Subcutaneous abdominal adipose tissue (tissue), 5 donors: ENCODE data around the gene APOBEC3B.

Experiments used
- H3K27ac ChIP-seq: one replicate; pipeline ENCODE4 v1.7.0; 2013; ENCODE audit warnings: low read depth, mild to moderate bottlenecking, inconsistent platforms, low read length, moderate library complexity
- H3K27me3 ChIP-seq, 5 donors: one replicate each; pipeline ENCODE4 v1.7.0; 2013; ENCODE audit warnings: low read length in 5 of 5, inconsistent platforms in 1 of 5; ENCODE audit not compliant: control insufficient read depth in 5 of 5, insufficient read depth in 4 of 5
- H3K36me3 ChIP-seq, 5 donors: one replicate each; pipeline ENCODE4 v1.7.0; 2013; ENCODE audit warnings: low read length in 5 of 5; ENCODE audit not compliant: control insufficient read depth in 5 of 5, insufficient read depth in 5 of 5
- H3K4me1 ChIP-seq, 5 donors: one replicate each; pipeline ENCODE4 v1.7.0; 2013; ENCODE audit warnings: low read length in 5 of 5, mild to moderate bottlenecking in 3 of 5, moderate library complexity in 1 of 5; ENCODE audit not compliant: control insufficient read depth in 5 of 5, insufficient read depth in 5 of 5
- H3K4me3 ChIP-seq, 5 donors: one replicate each; pipeline ENCODE4 v1.7.0; 2013; ENCODE audit warnings: low read length in 5 of 5, low read depth in 1 of 5
- H3K9ac ChIP-seq, 5 donors: one replicate each; pipeline ENCODE4 v1.7.0; 2013; ENCODE audit warnings: low read length in 5 of 5, mild to moderate bottlenecking in 4 of 5, moderate library complexity in 3 of 5
- H3K9me3 ChIP-seq, 5 donors: one replicate each; pipeline ENCODE4 v1.7.0; 2013; ENCODE audit warnings: low read length in 5 of 5; ENCODE audit not compliant: control insufficient read depth in 5 of 5
- donor health status: healthy.
- donor health status: healthy.
- donor health status: healthy.
- donor health status: healthy.
- donor health status: healthy.

The APOBEC3B gene

GRCh38 chr22:38950527-38951295 lies 31.4 kb upstream of the APOBEC3B start:
- H3K9ac ChIP-seq = no peak overlapping the region
- H3K4me3 ChIP-seq = no peak overlapping the region
- H3K36me3 ChIP-seq = no peaks in the 10 kb centered on the region
- peaks cover 22 to 31% (median 29%) of the 10 kb centered on the region in 5 donors for H3K27me3 ChIP-seq
- H3K9me3 ChIP-seq = no peaks in the 10 kb centered on the region
- H3K4me1 ChIP-seq = peaks cover 0 to 5% (median 0%) of the 10 kb centered on the region in 5 donors
- H3K27ac ChIP-seq = no peak overlapping the region

GRCh38 chr22:38951734-38952133 lies 30.4 kb upstream of the APOBEC3B start:
- no peak overlapping the region for H3K9ac ChIP-seq
- peaks cover 22 to 30% (median 26%) of the 10 kb centered on the region in 5 donors for H3K27me3 ChIP-seq
- H3K4me3 ChIP-seq = no peak overlapping the region
- peaks cover 0 to 5% (median 0%) of the 10 kb centered on the region in 5 donors for H3K4me1 ChIP-seq
- no peaks in the 10 kb centered on the region for H3K36me3 ChIP-seq
- no peak overlapping the region for H3K27ac ChIP-seq
- H3K9me3 ChIP-seq = no peaks in the 10 kb centered on the region

GRCh38 chr22:38952281-38952993 lies 29.7 kb upstream of the APOBEC3B start:
- Histone ChIP-seq H3K4me3 (no peak overlapping the region), H3K9ac (no peak overlapping the region), H3K4me1 (peaks cover 0 to 5% (median 0%) of the 10 kb centered on the region in 5 donors), H3K9me3 (no peaks in the 10 kb centered on the region), H3K27ac (no peak overlapping the region), H3K36me3 (no peaks in the 10 kb centered on the region), H3K27me3 (peaks cover 18 to 27% (median 21%) of the 10 kb centered on the region in 5 donors)

- Histone ChIP-seq H3K27me3 (peaks cover 13 to 22% (median 17%) of the 10 kb centered on the region in 5 donors), H3K9me3 (no peaks in the 10 kb centered on the region), H3K4me3 (no peak overlapping the region), H3K36me3 (no peaks in the 10 kb centered on the region), H3K4me1 (peaks cover 0 to 5% (median 2%) of the 10 kb centered on the region in 5 donors), H3K9ac (no peak overlapping the region), H3K27ac (no peak overlapping the region)
Measured at GRCh38 chr22:38953091-38953490, 29.1 kb upstream of the APOBEC3B start.

- Histone ChIP-seq H3K4me3 (no peak overlapping the region), H3K9ac (no peak overlapping the region), H3K27me3 (peaks cover 9 to 18% (median 14%) of the 10 kb centered on the region in 5 donors), H3K9me3 (no peaks in the 10 kb centered on the region), H3K4me1 (peaks cover 0 to 5% (median 3%) of the 10 kb centered on the region in 5 donors), H3K27ac (no peak overlapping the region), H3K36me3 (no peaks in the 10 kb centered on the region)
Measured at GRCh38 chr22:38953577-38954413, 28.4 kb upstream of the APOBEC3B start.

GRCh38 chr22:38954414-38955043 lies 27.6 kb upstream of the APOBEC3B start:
- H3K9ac ChIP-seq = no peak overlapping the region
- H3K4me1 ChIP-seq = peaks cover 0 to 5% (median 3%) of the 10 kb centered on the region in 5 donors
- no peaks in the 10 kb centered on the region for H3K9me3 ChIP-seq
- no peaks in the 10 kb centered on the region for H3K36me3 ChIP-seq
- no peak overlapping the region for H3K27ac ChIP-seq
- H3K27me3 ChIP-seq = peaks cover 9 to 19% (median 17%) of the 10 kb centered on the region in 5 donors
- no peak overlapping the region for H3K4me3 ChIP-seq

GRCh38 chr22:38955250-38955905 lies 26.8 kb upstream of the APOBEC3B start:
- H3K4me1 ChIP-seq = peaks cover 0 to 5% (median 3%) of the 10 kb centered on the region in 5 donors

GRCh38 chr22:38955926-38956325 lies 26.2 kb upstream of the APOBEC3B start:
- Histone ChIP-seq H3K27ac (no peak overlapping the region), H3K36me3 (no peaks in the 10 kb centered on the region), H3K9me3 (no peaks in the 10 kb centered on the region), H3K9ac (no peak overlapping the region), H3K4me1 (peaks cover 0 to 5% (median 3%) of the 10 kb centered on the region in 5 donors), H3K27me3 (peaks cover 5 to 17% (median 9%) of the 10 kb centered on the region in 5 donors), H3K4me3 (no peak overlapping the region)

More at GRCh38 chr22:38955250-38955905, 26.8 kb upstream of the APOBEC3B start:
- H3K9ac ChIP-seq = no peak overlapping the region
- no peaks in the 10 kb centered on the region for H3K9me3 ChIP-seq
- H3K36me3 ChIP-seq = no peaks in the 10 kb centered on the region
- no peak overlapping the region for H3K4me3 ChIP-seq
- H3K27me3 ChIP-seq = peaks cover 9 to 17% (median 11%) of the 10 kb centered on the region in 5 donors
- H3K27ac ChIP-seq = no peak overlapping the region

GRCh38 chr22:38956551-38956950 lies 25.6 kb upstream of the APOBEC3B start:
- Histone ChIP-seq H3K4me1 (peaks cover 0 to 5% (median 3%) of the 10 kb centered on the region in 5 donors), H3K9ac (no peak overlapping the region), H3K27ac (no peak overlapping the region), H3K4me3 (no peak overlapping the region), H3K9me3 (no peaks in the 10 kb centered on the region), H3K36me3 (no peaks in the 10 kb centered on the region), H3K27me3 (peaks cover 4 to 17% (median 9%) of the 10 kb centered on the region in 5 donors)
